ENCODE data around the gene SIX5. TPM values are rescaled to one million over a fixed set of nuclear protein-coding genes. Genes with fewer than 3 reads are reported as not detected.

Gene SIX5
- total and polyA plus RNA-seq, 9 of the 15 experiments (the other 6 are each of a cell fraction or from before 2014, with no cell fraction given) = 1.4 to 17.2 (median 7.4) TPM; not detected in 2

GRCh38 chr19:45770192-45771101 is 1.4 kb upstream of the SIX5 start (continued):
- peak; percentile 81 for TF ChIP-seq ARID4B (CRISPR knock-in tag; IDR thresholded peaks at IDR 0.05)
- no peak for TF ChIP-seq BDP1 (IDR thresholded peaks at IDR 0.05; ENCODE audit: insufficient read depth, insufficient read length)
- no peak for TF ChIP-seq FOXP4 (CRISPR knock-in tag; IDR thresholded peaks at IDR 0.05; ENCODE audit: borderline replicate concordance)
- TF ChIP-seq FIP1L1 (IDR thresholded peaks at IDR 0.05; ENCODE audit: low read depth, low read length, poor library complexity, severe bottlenecking) = peak; percentile 72
- TF ChIP-seq ETS1 (conservative IDR thresholded peaks at IDR 0.05; ENCODE audit: control insufficient read depth, low read depth, low read length) = 0 out of 2 replicates have a peak, but pooled peaks have one; percentile 6
- TF ChIP-seq EWSR1 (IDR thresholded peaks at IDR 0.05; ENCODE audit: borderline replicate concordance, low read depth, partially characterized antibody) = no peak
- TF ChIP-seq ARNT (IDR thresholded peaks at IDR 0.05) = no peak
- no peak for TF ChIP-seq BRF1 (IDR thresholded peaks at IDR 0.05; ENCODE audit: borderline replicate concordance, extremely low read depth, insufficient read length)
- TF ChIP-seq ZNF395 (CRISPR knock-in tag; IDR thresholded peaks at IDR 0.05) = peak; percentile 86; the same call in 1 of the 2 replicates
- TF ChIP-seq UBTF (IDR thresholded peaks at IDR 0.05; ENCODE audit: borderline replicate concordance in 1 of 2, low read depth in 2 of 2, low read length in 2 of 2) = no peak
- peak; percentile 56; the same call in 1 of the 2 replicates for TF ChIP-seq TOE1 (IDR thresholded peaks at IDR 0.05; ENCODE audit: borderline replicate concordance)
- no peak for TF ChIP-seq TOE1 (CRISPR knock-in tag; IDR thresholded peaks at IDR 0.05; ENCODE audit: borderline replicate concordance, low read depth)
- TF ChIP-seq ZNF507 (tag; conservative IDR thresholded peaks at IDR 0.05) = no peak
